A673 (cell line): ENCODE results near the gene ATP8A1. TPM values are rescaled to one million over a fixed set of nuclear protein-coding genes. Genes with fewer than 3 reads are reported as not detected.

ENCODE experiments used
- BruUV-seq: library from RNA; stranded (reverse); fragments of 400-500 nt; replicated peaks from 2 replicates; lab custom pipeline; 2021; lab: Mats Ljungman, UMichigan
- CTCF ChIA-PET: fragments of 300-600 bp; sonication (Branson Sonifier 250); formaldehyde crosslinking; loops from one replicate; lab custom pipeline; 2022; ENCODE audit warnings: antibody characterized with exemption; lab: Charles Lee
- POLR2A ChIA-PET: fragments of 300-600 bp; sonication (Branson Sonifier 250); formaldehyde crosslinking; loops from one replicate; lab custom pipeline; 2022; ENCODE audit warnings: antibody characterized with exemption; ENCODE audit not compliant: low non-redundant PET; lab: Charles Lee
- DNase-seq: peaks from one replicate; pipeline ENCODE4 v3.0.0-alpha.2; 2015; ENCODE audit warnings: low spot score
- H3K27ac ChIP-seq: fragments of 200-600 bp; sonication (generic); 2 replicates; pipeline ENCODE4 v1.5.1; 2016; ENCODE audit warnings: mixed run types, low read depth, mild to moderate bottlenecking, mixed read lengths, antibody characterized with exemption, low read length; ENCODE audit not compliant: poor library complexity, severe bottlenecking
- H3K27me3 ChIP-seq: fragments of 200-600 bp; sonication (generic); replicated peaks from 2 replicates; pipeline ENCODE4 v1.6.1; 2017; ENCODE audit warnings: mixed run types, low read depth, mild to moderate bottlenecking, mixed read lengths, antibody characterized with exemption, low read length; ENCODE audit not compliant: insufficient read depth, poor library complexity
- H3K36me3 ChIP-seq: fragments of 200-600 bp; sonication (generic); 2 replicates; pipeline ENCODE4 v1.6.1; 2016; ENCODE audit warnings: mixed run types, mild to moderate bottlenecking, mixed read lengths, antibody characterized with exemption, low read length; ENCODE audit not compliant: insufficient read depth, poor library complexity, severe bottlenecking
- H3K4me1 ChIP-seq: fragments of 200-600 bp; sonication (generic); 2 replicates; pipeline ENCODE4 v1.6.1; 2017; ENCODE audit warnings: mixed run types, mild to moderate bottlenecking, mixed read lengths, antibody characterized with exemption, low read length; ENCODE audit not compliant: insufficient read depth, poor library complexity, severe bottlenecking
- H3K4me3 ChIP-seq: fragments of 200-600 bp; sonication (generic); 2 replicates; pipeline ENCODE4 v1.5.1; 2016; ENCODE audit warnings: low read depth, mixed run types, mild to moderate bottlenecking, mixed read lengths, low read length; ENCODE audit not compliant: poor library complexity, severe bottlenecking
- H3K9me3 ChIP-seq: fragments of 200-600 bp; sonication (generic); 2 replicates; pipeline ENCODE4 v1.6.1; 2016; ENCODE audit warnings: mixed run types, low read depth, mild to moderate bottlenecking, mixed read lengths, antibody characterized with exemption, low read length; ENCODE audit not compliant: poor library complexity, severe bottlenecking
- CTCF ChIP-seq: fragments of 300-800, 200-600 bp; sonication (generic); conservative IDR thresholded peaks from 2 replicates; pipeline ENCODE4 v1.5.1; 2017; ENCODE audit warnings: low read depth, mild to moderate bottlenecking, antibody characterized with exemption, low read length, moderate library complexity, mixed read lengths
- EZH2 ChIP-seq: fragments of 200-600 bp; sonication (generic); IDR thresholded peaks from 2 replicates; pipeline ENCODE4 v1.6.1; 2017; ENCODE audit warnings: borderline replicate concordance, low read depth, mild to moderate bottlenecking, mixed read lengths, antibody characterized with exemption, low read length; ENCODE audit not compliant: poor library complexity, severe bottlenecking
- intact Hi-C: fragments of 100-400 bp; cut with micrococcal nuclease; formaldehyde crosslinking; loops from one replicate; pipeline ENCODE4 v1.10.0; 2022; ENCODE audit not compliant: unreplicated experiment
- total RNA-seq: library from RNA; stranded (reverse); gene quantifications from 2 replicates; pipeline ENCODE4 v1.2.3, GENCODE V29; 2021

The ATP8A1 gene
- total RNA-seq, 1 experiment from 2014 or later: 0.28 TPM

GRCh38 chr4:42603862-42604261, 53.0 kb downstream of the ATP8A1 start:
- H3K4me1 ChIP-seq: no peaks in the 10 kb centered on the region
- TF ChIP-seq EZH2 (no peak), CTCF (no peak)
- BruUV-seq: no TSS peak
- no peaks in the 10 kb centered on the region for H3K9me3 ChIP-seq
- intact Hi-C loops: no loop called here
- no peak overlapping the region for H3K4me3 ChIP-seq
- ChIA-PET CTCF (no interaction called here), POLR2A (no interaction called here)
- no peaks in the 10 kb centered on the region for H3K27me3 ChIP-seq
- no peaks in the 10 kb centered on the region for H3K36me3 ChIP-seq
- no peak for DNase-seq
- H3K27ac ChIP-seq: no peak overlapping the region

- H3K4me1 ChIP-seq: no peaks in the 10 kb centered on the region
- ChIA-PET CTCF (no interaction called here), POLR2A (no interaction called here)
- H3K9me3 ChIP-seq: no peaks in the 10 kb centered on the region
- no peak overlapping the region for H3K4me3 ChIP-seq
- intact Hi-C loops: no loop called here
- no peak for DNase-seq
- H3K27me3 ChIP-seq: no peaks in the 10 kb centered on the region
- H3K36me3 ChIP-seq: no peaks in the 10 kb centered on the region
- TF ChIP-seq CTCF (no peak), EZH2 (no peak)
- H3K27ac ChIP-seq: no peak overlapping the region
- no TSS peak for BruUV-seq
These were observed 56.3 kb downstream of the ATP8A1 start for GRCh38 chr4:42600578-42600977.

- TF ChIP-seq CTCF: no peak
- TF ChIP-seq EZH2: no peak
- DNase-seq: no peak
- Histone ChIP-seq H3K9me3 (no peaks in the 10 kb centered on the region), H3K36me3 (no peaks in the 10 kb centered on the region), H3K27ac (no peak overlapping the region), H3K4me3 (no peak overlapping the region), H3K27me3 (peaks cover 3% of the 10 kb centered on the region), H3K4me1 (no peaks in the 10 kb centered on the region)
- intact Hi-C loops: no loop called here
- ChIA-PET POLR2A (no interaction called here), CTCF (no interaction called here)
- no TSS peak for BruUV-seq
These were observed 60.0 kb downstream of the ATP8A1 start for GRCh38 chr4:42596918-42597317.
